HL-60 (cell line): ENCODE results near the gene SPEN.
A peak's percentile ranks its signal among the peaks of the same experiment; 100 is the strongest.

Experiments used
- DNase-seq, 2 experiments: peaks; one replicate each; pipeline ENCODE4 v3.0.0-alpha.2; 2010 to 2020; ENCODE audit warnings: low read depth in 1 of 2, low spot score in 1 of 2
- H3K27ac ChIP-seq: fragments of 250-450 bp; sonication (Bioruptor Pico); replicated peaks from 2 replicates; pipeline ENCODE4 v1.5.1; 2020; ENCODE audit warnings: mild to moderate bottlenecking, moderate library complexity
- H3K27me3 ChIP-seq: fragments of 250-450 bp; sonication (Bioruptor Pico); 2 replicates; pipeline ENCODE4 v1.5.1; 2021; ENCODE audit warnings: mild to moderate bottlenecking, moderate library complexity; ENCODE audit not compliant: insufficient read depth, poor library complexity, severe bottlenecking
- H3K4me3 ChIP-seq: replicated peaks from 2 replicates; pipeline ENCODE4 v1.5.1; 2011; ENCODE audit warnings: mild to moderate bottlenecking, control low read depth, low read length; ENCODE audit not compliant: insufficient read depth
- GABPA ChIP-seq: IDR thresholded peaks from 2 replicates; pipeline ENCODE4 v1.6.1; 2012; ENCODE audit warnings: low read depth
- POLR2AphosphoS5 ChIP-seq: IDR thresholded peaks from 2 replicates; pipeline ENCODE4 v1.6.1; 2012; ENCODE audit warnings: low read depth
- SPI1 ChIP-seq: IDR thresholded peaks from 2 replicates; pipeline ENCODE4 v1.6.1; 2012; ENCODE audit warnings: low read depth, mild to moderate bottlenecking, borderline replicate concordance
- TF ChIP-seq, protein P1 (sequence below): IDR thresholded peaks from one replicate; pipeline ENCODE4 v1.5.1; 2011; ENCODE audit warnings: low read length, control low read depth, inconsistent platforms; ENCODE audit not compliant: insufficient read depth
- TF ChIP-seq, protein P2 (sequence below): IDR thresholded peaks from 2 replicates; pipeline ENCODE4 v1.6.1; 2012; ENCODE audit warnings: low read depth; ENCODE audit not compliant: insufficient replicate concordance

Gene SPEN

DNA sequence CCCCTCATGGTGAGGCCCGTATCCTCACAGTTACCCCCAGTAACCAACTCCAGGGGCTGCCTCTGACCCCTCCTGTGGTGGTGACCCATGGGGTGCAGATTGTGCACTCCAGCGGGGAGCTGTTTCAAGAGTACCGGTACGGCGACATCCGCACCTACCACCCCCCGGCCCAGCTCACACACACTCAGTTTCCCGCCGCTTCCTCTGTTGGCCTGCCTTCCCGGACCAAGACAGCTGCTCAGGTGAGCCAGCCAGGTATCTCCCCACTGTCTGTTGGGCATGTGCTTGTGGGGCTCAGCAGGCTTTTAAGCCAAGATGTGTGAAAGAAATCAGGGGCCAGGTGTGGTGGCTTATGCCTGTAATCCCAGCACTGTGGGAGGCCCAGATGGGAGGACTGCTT is 88.5 kb downstream of the SPEN start:
- Histone ChIP-seq H3K4me3 (no peak overlapping the region), H3K27ac (no peak overlapping the region), H3K27me3 (no peaks in the 10 kb centered on the region)
- TF ChIP-seq, protein P1, sequence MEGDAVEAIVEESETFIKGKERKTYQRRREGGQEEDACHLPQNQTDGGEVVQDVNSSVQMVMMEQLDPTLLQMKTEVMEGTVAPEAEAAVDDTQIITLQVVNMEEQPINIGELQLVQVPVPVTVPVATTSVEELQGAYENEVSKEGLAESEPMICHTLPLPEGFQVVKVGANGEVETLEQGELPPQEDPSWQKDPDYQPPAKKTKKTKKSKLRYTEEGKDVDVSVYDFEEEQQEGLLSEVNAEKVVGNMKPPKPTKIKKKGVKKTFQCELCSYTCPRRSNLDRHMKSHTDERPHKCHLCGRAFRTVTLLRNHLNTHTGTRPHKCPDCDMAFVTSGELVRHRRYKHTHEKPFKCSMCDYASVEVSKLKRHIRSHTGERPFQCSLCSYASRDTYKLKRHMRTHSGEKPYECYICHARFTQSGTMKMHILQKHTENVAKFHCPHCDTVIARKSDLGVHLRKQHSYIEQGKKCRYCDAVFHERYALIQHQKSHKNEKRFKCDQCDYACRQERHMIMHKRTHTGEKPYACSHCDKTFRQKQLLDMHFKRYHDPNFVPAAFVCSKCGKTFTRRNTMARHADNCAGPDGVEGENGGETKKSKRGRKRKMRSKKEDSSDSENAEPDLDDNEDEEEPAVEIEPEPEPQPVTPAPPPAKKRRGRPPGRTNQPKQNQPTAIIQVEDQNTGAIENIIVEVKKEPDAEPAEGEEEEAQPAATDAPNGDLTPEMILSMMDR, result no peak
- TF ChIP-seq POLR2AphosphoS5, result no peak
- TF ChIP-seq GABPA, result no peak
- TF ChIP-seq SPI1, result no peak
- TF ChIP-seq, protein P2, sequence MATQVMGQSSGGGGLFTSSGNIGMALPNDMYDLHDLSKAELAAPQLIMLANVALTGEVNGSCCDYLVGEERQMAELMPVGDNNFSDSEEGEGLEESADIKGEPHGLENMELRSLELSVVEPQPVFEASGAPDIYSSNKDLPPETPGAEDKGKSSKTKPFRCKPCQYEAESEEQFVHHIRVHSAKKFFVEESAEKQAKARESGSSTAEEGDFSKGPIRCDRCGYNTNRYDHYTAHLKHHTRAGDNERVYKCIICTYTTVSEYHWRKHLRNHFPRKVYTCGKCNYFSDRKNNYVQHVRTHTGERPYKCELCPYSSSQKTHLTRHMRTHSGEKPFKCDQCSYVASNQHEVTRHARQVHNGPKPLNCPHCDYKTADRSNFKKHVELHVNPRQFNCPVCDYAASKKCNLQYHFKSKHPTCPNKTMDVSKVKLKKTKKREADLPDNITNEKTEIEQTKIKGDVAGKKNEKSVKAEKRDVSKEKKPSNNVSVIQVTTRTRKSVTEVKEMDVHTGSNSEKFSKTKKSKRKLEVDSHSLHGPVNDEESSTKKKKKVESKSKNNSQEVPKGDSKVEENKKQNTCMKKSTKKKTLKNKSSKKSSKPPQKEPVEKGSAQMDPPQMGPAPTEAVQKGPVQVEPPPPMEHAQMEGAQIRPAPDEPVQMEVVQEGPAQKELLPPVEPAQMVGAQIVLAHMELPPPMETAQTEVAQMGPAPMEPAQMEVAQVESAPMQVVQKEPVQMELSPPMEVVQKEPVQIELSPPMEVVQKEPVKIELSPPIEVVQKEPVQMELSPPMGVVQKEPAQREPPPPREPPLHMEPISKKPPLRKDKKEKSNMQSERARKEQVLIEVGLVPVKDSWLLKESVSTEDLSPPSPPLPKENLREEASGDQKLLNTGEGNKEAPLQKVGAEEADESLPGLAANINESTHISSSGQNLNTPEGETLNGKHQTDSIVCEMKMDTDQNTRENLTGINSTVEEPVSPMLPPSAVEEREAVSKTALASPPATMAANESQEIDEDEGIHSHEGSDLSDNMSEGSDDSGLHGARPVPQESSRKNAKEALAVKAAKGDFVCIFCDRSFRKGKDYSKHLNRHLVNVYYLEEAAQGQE, result no peak
- no peak for DNase-seq

DNA sequence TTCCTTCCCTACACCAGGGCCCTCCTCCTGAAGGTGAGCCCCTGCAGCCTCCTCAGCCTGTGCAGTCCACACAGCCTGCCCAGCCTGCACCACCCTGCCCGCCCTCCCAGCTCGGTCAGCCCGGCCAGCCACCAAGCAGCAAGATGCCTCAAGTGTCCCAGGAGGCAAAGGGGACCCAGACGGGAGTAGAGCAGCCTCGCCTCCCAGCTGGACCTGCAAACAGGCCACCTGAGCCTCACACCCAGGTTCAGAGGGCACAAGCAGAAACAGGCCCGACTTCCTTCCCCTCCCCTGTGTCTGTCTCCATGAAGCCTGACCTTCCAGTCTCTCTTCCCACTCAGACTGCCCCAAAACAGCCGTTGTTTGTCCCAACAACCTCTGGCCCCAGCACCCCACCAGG is 89.6 kb downstream of the SPEN start:
- no peak for DNase-seq
- H3K4me3 ChIP-seq, result no peak overlapping the region
- H3K27ac ChIP-seq, result no peak overlapping the region
- TF ChIP-seq GABPA (no peak), POLR2AphosphoS5 (no peak), SPI1 (no peak)
- TF ChIP-seq, protein P1, result no peak
- TF ChIP-seq, protein P2, result no peak
- no peaks in the 10 kb centered on the region for H3K27me3 ChIP-seq

DNA sequence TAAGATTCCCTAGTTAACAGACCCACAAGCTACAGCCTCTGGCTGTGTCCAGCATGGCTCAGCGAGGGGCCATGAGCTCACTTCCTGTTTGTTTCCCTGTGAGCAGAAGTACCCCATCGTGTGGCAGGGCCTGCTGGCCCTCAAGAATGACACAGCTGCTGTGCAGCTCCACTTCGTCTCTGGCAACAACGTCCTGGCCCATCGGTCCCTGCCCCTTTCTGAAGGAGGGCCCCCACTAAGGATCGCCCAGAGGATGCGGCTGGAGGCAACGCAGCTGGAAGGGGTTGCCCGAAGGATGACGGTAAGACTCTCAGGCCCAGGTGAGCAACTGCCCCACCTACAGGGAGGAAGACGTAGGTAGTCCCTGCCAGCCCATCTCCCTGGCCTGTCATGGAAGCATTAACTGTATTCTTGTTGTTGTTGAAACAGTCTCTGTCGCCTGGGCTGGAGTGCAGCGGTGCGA is 90.2 kb downstream of the SPEN start:
- no peak for DNase-seq
- no peaks in the 10 kb centered on the region for H3K27me3 ChIP-seq
- H3K27ac ChIP-seq, result no peak overlapping the region
- peak; percentile 43; the same call in 1 of the 2 replicates for TF ChIP-seq SPI1
- no peak for TF ChIP-seq GABPA
- TF ChIP-seq POLR2AphosphoS5, result peak; percentile 8; the same call in 1 of the 2 replicates
- TF ChIP-seq, protein P2, result no peak
- H3K4me3 ChIP-seq, result no peak overlapping the region

DNA sequence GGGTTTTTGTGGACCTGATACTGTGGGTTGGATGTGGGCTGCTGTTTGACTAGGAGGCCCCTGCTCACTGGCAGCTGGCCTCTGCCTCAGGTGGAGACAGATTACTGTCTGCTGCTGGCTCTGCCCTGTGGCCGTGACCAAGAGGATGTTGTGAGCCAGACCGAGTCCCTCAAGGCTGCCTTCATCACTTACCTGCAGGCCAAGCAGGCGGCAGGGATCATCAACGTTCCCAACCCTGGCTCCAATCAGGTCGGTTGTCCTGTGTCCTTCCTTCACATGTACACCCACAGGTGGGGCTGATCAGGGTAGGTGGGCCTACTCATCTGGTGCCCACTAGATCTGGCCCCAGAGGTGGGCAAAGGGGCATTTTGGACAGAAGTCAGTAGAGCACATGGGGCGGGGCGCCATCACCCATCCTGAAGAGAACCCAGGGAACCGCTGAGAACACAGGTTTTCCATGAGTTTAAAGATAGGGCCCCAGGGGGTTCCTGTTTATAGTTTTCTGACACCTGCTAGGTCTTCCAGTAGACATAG is 91.2 kb downstream of the SPEN start:
- H3K27ac ChIP-seq, result no peak overlapping the region
- TF ChIP-seq, protein P1, result no peak
- no peak for TF ChIP-seq GABPA
- no peak for TF ChIP-seq SPI1
- TF ChIP-seq POLR2AphosphoS5, result no peak
- TF ChIP-seq, protein P2, result no peak
- H3K27me3 ChIP-seq, result no peaks in the 10 kb centered on the region
- H3K4me3 ChIP-seq, result no peak overlapping the region
- DNase-seq, result no peak
